SK-N-SH (cell line): ENCODE measurements around the gene TPPP. TPM values are rescaled to one million over a fixed set of nuclear protein-coding genes. Genes with fewer than 3 reads are reported as not detected.

Experiments
- CTCF ChIA-PET: fragments of 300-600, 350-600 bp; formaldehyde crosslinking; extraction: SDS; loops from one replicate; lab custom pipeline; 2021; lab: Yijun Ruan, JAX
- POLR2A ChIA-PET: fragments of 350-600 bp; sonication (Branson Sonifier 250); formaldehyde crosslinking; extraction: SDS; loops from one replicate; lab custom pipeline; 2020; ENCODE audit warnings: antibody characterized with exemption, inconsistent platforms; lab: Yijun Ruan, JAX
- DNase-seq: peaks from one replicate; pipeline ENCODE4 v3.0.0; 2012
- H2AFZ ChIP-seq: fragments of 200-600 bp; sonication (generic); 2 replicates; pipeline ENCODE4 v1.8.1; 2016; ENCODE audit warnings: antibody characterized with exemption, mild to moderate bottlenecking, low read depth
- H3F3A ChIP-seq: fragments of 200-600 bp; sonication (generic); replicated peaks from 2 replicates; pipeline ENCODE3; 2016; ENCODE audit warnings: antibody characterized with exemption, mild to moderate bottlenecking; ENCODE audit not compliant: insufficient read depth
- H3K27ac ChIP-seq, 2 experiments: fragments of 200-500 bp in 1 of 2; fragments of 200-600 bp in 1 of 2; sonication (Bioruptor generic) in 1 of 2; sonication (generic), shearing (Covaris generic) in 1 of 2; 2 replicates each; pipeline versions ENCODE4 v1.5.1 to v1.6.1; 2014 to 2016; ENCODE audit warnings: low read depth in 2 of 2, inconsistent platforms in 1 of 2, low read length in 1 of 2, mild to moderate bottlenecking in 1 of 2, mixed read lengths in 1 of 2
- H3K27me3 ChIP-seq: fragments of 200-600 bp; sonication (generic), shearing (Covaris generic); 2 replicates; pipeline ENCODE4 v1.6.1; 2016; ENCODE audit warnings: mixed run types; ENCODE audit not compliant: insufficient read depth
- H3K36me3 ChIP-seq, 2 experiments: fragments of 200-500 bp in 1 of 2; fragments of 200-600 bp in 1 of 2; sonication (Bioruptor generic) in 1 of 2; sonication (generic) in 1 of 2; replicated peaks in 1 of 2; 2 replicates each; pipeline versions ENCODE3 to v1.5.1; 2014 to 2016; ENCODE audit warnings: low read length in 1 of 2, mild to moderate bottlenecking in 1 of 2; ENCODE audit not compliant: insufficient read depth in 2 of 2, control insufficient read depth in 1 of 2
- H3K4me1 ChIP-seq, 2 experiments: fragments of 200-500 bp in 1 of 2; fragments of 200-600 bp in 1 of 2; sonication (Bioruptor generic) in 1 of 2; sonication (generic), shearing (Covaris generic) in 1 of 2; 2 replicates each; pipeline versions ENCODE4 v1.5.1 to v1.6.1; 2014 to 2016; ENCODE audit warnings: low read depth in 1 of 2, low read length in 1 of 2, mixed run types in 1 of 2; ENCODE audit not compliant: insufficient read depth in 2 of 2, control insufficient read depth in 1 of 2
- H3K4me2 ChIP-seq: fragments of 200-600 bp; sonication (generic), shearing (Covaris generic); 2 replicates; pipeline ENCODE4 v1.6.1; 2017; ENCODE audit warnings: mixed run types
- H3K4me3 ChIP-seq, 2 experiments: fragments of 200-500 bp in 1 of 2; fragments of 200-600 bp in 1 of 2; sonication (Bioruptor generic) in 1 of 2; sonication (generic), shearing (Covaris generic) in 1 of 2; 2 replicates each; pipeline versions ENCODE4 v1.5.1 to v1.8.1; 2014 to 2016; ENCODE audit warnings: low read depth in 2 of 2, inconsistent platforms in 1 of 2, low read length in 1 of 2, mild to moderate bottlenecking in 1 of 2, mixed read lengths in 1 of 2, moderate library complexity in 1 of 2
- H3K79me2 ChIP-seq: fragments of 200-600 bp; sonication (generic); 2 replicates; pipeline ENCODE4 v1.8.1; 2017; ENCODE audit warnings: mild to moderate bottlenecking; ENCODE audit not compliant: insufficient read depth
- H3K9ac ChIP-seq: fragments of 200-600 bp; sonication (generic); 2 replicates; pipeline ENCODE4 v1.6.1; 2017; ENCODE audit warnings: mixed run types
- H3K9me2 ChIP-seq: fragments of 200-600 bp; sonication (generic); 2 replicates; pipeline ENCODE4 v1.6.1; 2017; ENCODE audit warnings: mixed run types
- H3K9me3 ChIP-seq: fragments of 200-600 bp; sonication (generic); 2 replicates; pipeline ENCODE4 v1.6.1; 2017; ENCODE audit warnings: mixed run types, mild to moderate bottlenecking, moderate library complexity
- H4K20me1 ChIP-seq: fragments of 200-600 bp; sonication (generic); 2 replicates; pipeline ENCODE4 v1.6.1; 2017; ENCODE audit warnings: mild to moderate bottlenecking, mixed run types; ENCODE audit not compliant: insufficient read depth
- ELF1 ChIP-seq: IDR thresholded peaks from 2 replicates; pipeline ENCODE4 v1.4.0; 2012
- EP300 ChIP-seq, 2 experiments: IDR thresholded peaks; 2 replicates each; pipeline versions ENCODE4 v1.4.0 to v1.6.1; 2012; ENCODE audit warnings: borderline replicate concordance in 1 of 2, low read depth in 1 of 2, low read length in 1 of 2
- MAX ChIP-seq: IDR thresholded peaks from 2 replicates; pipeline ENCODE4 v1.4.0; 2012; ENCODE audit warnings: low read depth
- MEF2A ChIP-seq: IDR thresholded peaks from 2 replicates; pipeline ENCODE4 v1.4.0; 2012; ENCODE audit warnings: low read depth, borderline replicate concordance
- MXI1 ChIP-seq: IDR thresholded peaks from 2 replicates; pipeline ENCODE4 v1.6.1; 2012; ENCODE audit warnings: mild to moderate bottlenecking, low read depth, low read length, improper control_type of control experiment
- NFIC ChIP-seq: IDR thresholded peaks from 2 replicates; pipeline ENCODE4 v1.4.0; 2012; ENCODE audit warnings: borderline replicate concordance
- RAD21 ChIP-seq: IDR thresholded peaks from 2 replicates; pipeline ENCODE4 v1.6.1; 2012; ENCODE audit warnings: mild to moderate bottlenecking, low read length
- RFX5 ChIP-seq: IDR thresholded peaks from 2 replicates; pipeline ENCODE4 v1.6.1; 2012; ENCODE audit warnings: mild to moderate bottlenecking, improper control_type of control experiment, low read length
- SIN3A ChIP-seq: IDR thresholded peaks from 2 replicates; pipeline ENCODE4 v1.6.1; 2012; ENCODE audit warnings: low read depth, mild to moderate bottlenecking, low read length, moderate library complexity, borderline replicate concordance
- SMC3 ChIP-seq: IDR thresholded peaks from 2 replicates; pipeline ENCODE4 v1.6.1; 2012; ENCODE audit warnings: low read depth, low read length, improper control_type of control experiment
- TEAD4 ChIP-seq: IDR thresholded peaks from 2 replicates; pipeline ENCODE4 v1.4.0; 2012; ENCODE audit warnings: mild to moderate bottlenecking, borderline replicate concordance; ENCODE audit not compliant: insufficient read depth
- USF1 ChIP-seq: IDR thresholded peaks from 2 replicates; pipeline ENCODE4 v1.4.0; 2012; ENCODE audit warnings: low read depth, borderline replicate concordance
- USF2 ChIP-seq: fragments of 150-350 bp; IDR thresholded peaks from 2 replicates; pipeline ENCODE4 v1.6.1; 2017; ENCODE audit warnings: antibody characterized with exemption, low read length, low read depth, borderline replicate concordance
- YY1 ChIP-seq: IDR thresholded peaks from 2 replicates; pipeline ENCODE4 v1.4.0; 2012; ENCODE audit warnings: low read depth, mild to moderate bottlenecking
- WGBS: methylation state at CpG from one replicate; pipeline ENCODE4 v1.1.6; 2017; ENCODE audit warnings: low lambda C conversion rate; 5-methylcytosine and 5-hydroxymethylcytosine counted together
- polyA plus RNA-seq, 3 experiments: library from polyadenylated mRNA; depleted of rRNA; stranded (reverse); fragments of >200 nt; gene quantifications; 2 replicates each; pipeline ENCODE4 v1.2.3, GENCODE V29; 2012

The TPPP gene
- polyA plus RNA-seq, 1 of the 3 experiments (the other 2 are of a cell fraction), result 0.05 TPM

GRCh38 chr5:661891-662750, 31.0 kb downstream of the TPPP start:
- no peaks in the 10 kb centered on the region for H3K79me2 ChIP-seq
- 97% methylated on average over 47 of the region's 53 CpGs for WGBS
- H2AFZ ChIP-seq, result no peak overlapping the region
- H3K4me2 ChIP-seq, result no peak overlapping the region
- no peaks in the 10 kb centered on the region for H3K4me1 ChIP-seq
- H3K27ac ChIP-seq, result no peak overlapping the region
- no peaks in the 10 kb centered on the region for H3K9me2 ChIP-seq
- H3K27me3 ChIP-seq, result no peaks in the 10 kb centered on the region
- H3K4me3 ChIP-seq, result no peak overlapping the region
- TF ChIP-seq USF1 (no peak), RFX5 (no peak), USF2 (no peak), YY1 (no peak), NFIC (no peak), RAD21 (no peak), MXI1 (no peak), SIN3A (no peak), MAX (no peak), MEF2A (no peak), EP300 (IDR thresholded peaks at IDR 0.05; ENCODE audit: borderline replicate concordance in 1 of 2, low read depth in 1 of 2, low read length in 1 of 2) (no peak), ELF1 (no peak), SMC3 (no peak)
- TF ChIP-seq, all 33 proteins: peak for 0
- H3K9ac ChIP-seq, result no peak overlapping the region
- ChIA-PET CTCF (interaction anchor here (0.7 to 1.1 kb wide), 2 partner anchors 9 to 134 kb away, joined by 3 read pairs; no protein-coding TSS in a partner anchor), POLR2A (no interaction called here)
- no peaks in the 10 kb centered on the region for H3F3A ChIP-seq
- H3K9me3 ChIP-seq, result no peaks in the 10 kb centered on the region
- peaks cover 5 to 10% of the 10 kb centered on the region in 2 experiments for H3K36me3 ChIP-seq
- no peaks in the 10 kb centered on the region for H4K20me1 ChIP-seq
- no peak for DNase-seq

GRCh38 chr5:660491-661030, 32.6 kb downstream of the TPPP start:
- CTCF ChIA-PET, result no interaction called here
- DNase-seq, result no peak
- Histone ChIP-seq H3K36me3 (peaks cover 10 to 13% of the 10 kb centered on the region in 2 experiments), H2AFZ (no peak overlapping the region), H3K4me1 (no peaks in the 10 kb centered on the region), H3K4me2 (no peak overlapping the region), H3K9me2 (no peaks in the 10 kb centered on the region), H3K27ac (no peak overlapping the region), H4K20me1 (no peaks in the 10 kb centered on the region), H3K9me3 (no peaks in the 10 kb centered on the region), H3K9ac (no peak overlapping the region)
- WGBS, result 96% methylated on average over 7 of the region's 11 CpGs
- no peak for TF ChIP-seq TEAD4
- TF ChIP-seq, all 33 proteins: peak for 0
- Histone ChIP-seq H3F3A (no peaks in the 10 kb centered on the region), H3K4me3 (no peak overlapping the region), H3K79me2 (no peaks in the 10 kb centered on the region), H3K27me3 (no peaks in the 10 kb centered on the region)
- POLR2A ChIA-PET, result no interaction called here
